Skeletal muscle tissue (tissue), 4 donors: ENCODE results near the gene ASZ1. TPM values are rescaled to one million over a fixed set of nuclear protein-coding genes. Genes with fewer than 3 reads are reported as not detected.

ENCODE experiments used
- H3K27ac ChIP-seq: one replicate; pipeline ENCODE4 v1.7.0; 2013; ENCODE audit warnings: mild to moderate bottlenecking, low read depth, low read length, inconsistent platforms
- H3K27me3 ChIP-seq, 3 donors: one replicate each; pipeline ENCODE4 v1.7.0; 2013; ENCODE audit warnings: low read length in 3 of 3; ENCODE audit not compliant: control insufficient read depth in 3 of 3, insufficient read depth in 3 of 3
- H3K36me3 ChIP-seq, 3 donors: one replicate each; pipeline ENCODE4 v1.7.0; 2013; ENCODE audit warnings: low read length in 3 of 3; ENCODE audit not compliant: control insufficient read depth in 3 of 3, insufficient read depth in 3 of 3
- H3K4me1 ChIP-seq, 3 donors: one replicate each; pipeline ENCODE4 v1.7.0; 2013; ENCODE audit warnings: low read length in 3 of 3, mild to moderate bottlenecking in 3 of 3; ENCODE audit not compliant: control insufficient read depth in 3 of 3, insufficient read depth in 3 of 3
- H3K4me3 ChIP-seq, 3 donors: one replicate each; pipeline ENCODE4 v1.7.0; 2013; ENCODE audit warnings: low read length in 3 of 3
- H3K9ac ChIP-seq, 3 donors: one replicate each; pipeline ENCODE4 v1.7.0; 2013; ENCODE audit warnings: low read length in 3 of 3, mild to moderate bottlenecking in 3 of 3, moderate library complexity in 2 of 3, low read depth in 1 of 3
- H3K9me3 ChIP-seq, 3 donors: one replicate each; pipeline ENCODE4 v1.7.0; 2013; ENCODE audit warnings: low read length in 3 of 3; ENCODE audit not compliant: control insufficient read depth in 3 of 3
- total RNA-seq: library from RNA; depleted of rRNA; stranded (reverse); fragments of >200 nt; gene quantifications from one replicate; pipeline ENCODE4 v1.2.3, GENCODE V29; 2014
- donor health status: Osteomylitis.

Gene ASZ1
- total RNA-seq, 1 donor from 2014 or later: not detected

- no peaks in the 10 kb centered on the region for H3K36me3 ChIP-seq
- no peaks in the 10 kb centered on the region for H3K9me3 ChIP-seq
- no peak overlapping the region for H3K4me3 ChIP-seq
- H3K27me3 ChIP-seq: no peaks in the 10 kb centered on the region
- no peak overlapping the region for H3K9ac ChIP-seq
- H3K27ac ChIP-seq: no peak overlapping the region
- H3K4me1 ChIP-seq: no peaks in the 10 kb centered on the region
Measured at GRCh38 chr7:117350027-117350426, 77.3 kb downstream of the ASZ1 start.

- no peaks in the 10 kb centered on the region for H3K27me3 ChIP-seq
- no peaks in the 10 kb centered on the region for H3K36me3 ChIP-seq
- H3K9ac ChIP-seq: no peak overlapping the region
- H3K4me1 ChIP-seq: no peaks in the 10 kb centered on the region
- no peaks in the 10 kb centered on the region for H3K9me3 ChIP-seq
- no peak overlapping the region for H3K27ac ChIP-seq
- H3K4me3 ChIP-seq: no peak overlapping the region
Measured at GRCh38 chr7:117349570-117349969, 77.7 kb downstream of the ASZ1 start.

GRCh38 chr7:117347962-117348672 lies 79.2 kb downstream of the ASZ1 start:
- H3K27me3 ChIP-seq: no peaks in the 10 kb centered on the region
- no peak overlapping the region for H3K9ac ChIP-seq
- H3K4me1 ChIP-seq: no peaks in the 10 kb centered on the region
- H3K9me3 ChIP-seq: no peaks in the 10 kb centered on the region
- H3K36me3 ChIP-seq: no peaks in the 10 kb centered on the region
- H3K4me3 ChIP-seq: no peak overlapping the region
- no peak overlapping the region for H3K27ac ChIP-seq

GRCh38 chr7:117347480-117347879 lies 79.8 kb downstream of the ASZ1 start:
- Histone ChIP-seq H3K27me3 (no peaks in the 10 kb centered on the region), H3K9ac (no peak overlapping the region), H3K9me3 (no peaks in the 10 kb centered on the region), H3K36me3 (no peaks in the 10 kb centered on the region), H3K4me1 (no peaks in the 10 kb centered on the region), H3K27ac (no peak overlapping the region), H3K4me3 (no peak overlapping the region)

- Histone ChIP-seq H3K4me3 (no peak overlapping the region), H3K9ac (no peak overlapping the region), H3K27ac (no peak overlapping the region), H3K27me3 (no peaks in the 10 kb centered on the region), H3K36me3 (no peaks in the 10 kb centered on the region), H3K4me1 (no peaks in the 10 kb centered on the region), H3K9me3 (no peaks in the 10 kb centered on the region)
Measured at GRCh38 chr7:117346161-117346560, 81.1 kb downstream of the ASZ1 start.

GRCh38 chr7:117338020-117338419 lies 89.3 kb downstream of the ASZ1 start:
- Histone ChIP-seq H3K4me3 (no peak overlapping the region), H3K9ac (no peak overlapping the region), H3K36me3 (no peaks in the 10 kb centered on the region), H3K9me3 (no peaks in the 10 kb centered on the region), H3K4me1 (no peaks in the 10 kb centered on the region), H3K27me3 (no peaks in the 10 kb centered on the region), H3K27ac (no peak overlapping the region)

GRCh38 chr7:117333168-117333567 lies 94.1 kb downstream of the ASZ1 start:
- Histone ChIP-seq H3K4me1 (no peaks in the 10 kb centered on the region), H3K9ac (no peak overlapping the region), H3K4me3 (no peak overlapping the region), H3K9me3 (no peaks in the 10 kb centered on the region), H3K27me3 (no peaks in the 10 kb centered on the region), H3K27ac (no peak overlapping the region), H3K36me3 (no peaks in the 10 kb centered on the region)

GRCh38 chr7:117332031-117332430 lies 95.3 kb downstream of the ASZ1 start:
- Histone ChIP-seq H3K27me3 (no peaks in the 10 kb centered on the region), H3K36me3 (no peaks in the 10 kb centered on the region), H3K4me3 (no peak overlapping the region), H3K9ac (no peak overlapping the region), H3K9me3 (no peaks in the 10 kb centered on the region), H3K27ac (no peak overlapping the region), H3K4me1 (no peaks in the 10 kb centered on the region)

- H3K27me3 ChIP-seq: peaks cover 32 to 37% (median 33%) of the 10 kb centered on the region in 3 donors
- H3K9me3 ChIP-seq: no peaks in the 10 kb centered on the region
- peaks cover 15 to 18% (median 16%) of the 10 kb centered on the region in 3 donors for H3K4me1 ChIP-seq
- no peak overlapping the region for H3K4me3 ChIP-seq
- no peak overlapping the region for H3K9ac ChIP-seq
- no peaks in the 10 kb centered on the region for H3K36me3 ChIP-seq
- no peak overlapping the region for H3K27ac ChIP-seq
Measured at GRCh38 chr7:117325836-117326235, 101.5 kb downstream of the ASZ1 start.

GRCh38 chr7:117324960-117325359 lies 102.3 kb downstream of the ASZ1 start:
- Histone ChIP-seq H3K4me1 (peaks cover 15 to 18% (median 16%) of the 10 kb centered on the region in 3 donors), H3K27ac (no peak overlapping the region), H3K27me3 (peaks cover 38 to 42% (median 40%) of the 10 kb centered on the region in 3 donors), H3K36me3 (no peaks in the 10 kb centered on the region), H3K4me3 (peak overlapping the region in 1 of 3 donors; percentile 58), H3K9me3 (no peaks in the 10 kb centered on the region), H3K9ac (no peak overlapping the region)
